Mononuclear cell (primary cell): Measurements from ENCODE around the gene KIAA1755. TPM values are rescaled to one million over a fixed set of nuclear protein-coding genes. Genes with fewer than 3 reads are reported as not detected.

ENCODE experiments used
- H3K27me3 ChIP-seq: 2 replicates; pipeline ENCODE4 v1.6.0; 2011; ENCODE audit warnings: low read length, control low read depth; ENCODE audit not compliant: insufficient read depth
- H3K4me1 ChIP-seq: 2 replicates; pipeline ENCODE4 v1.5.1; 2011; ENCODE audit warnings: mild to moderate bottlenecking, low read length, control low read depth; ENCODE audit not compliant: insufficient read depth
- H3K4me3 ChIP-seq: 2 replicates; pipeline ENCODE4 v1.5.1; 2011; ENCODE audit warnings: mild to moderate bottlenecking, low read length, moderate library complexity
- H3K9me3 ChIP-seq: 2 replicates; pipeline ENCODE4 v1.5.1; 2011; ENCODE audit warnings: low read depth, mild to moderate bottlenecking, control low read depth, low read length
- total RNA-seq: library from RNA; depleted of rRNA; stranded (reverse); fragments of >200 nt; gene quantifications from one replicate; pipeline ENCODE4 v1.2.3, GENCODE V29; 2012

KIAA1755 gene
- total RNA-seq, 1 donor = 0.10 TPM

DNA sequence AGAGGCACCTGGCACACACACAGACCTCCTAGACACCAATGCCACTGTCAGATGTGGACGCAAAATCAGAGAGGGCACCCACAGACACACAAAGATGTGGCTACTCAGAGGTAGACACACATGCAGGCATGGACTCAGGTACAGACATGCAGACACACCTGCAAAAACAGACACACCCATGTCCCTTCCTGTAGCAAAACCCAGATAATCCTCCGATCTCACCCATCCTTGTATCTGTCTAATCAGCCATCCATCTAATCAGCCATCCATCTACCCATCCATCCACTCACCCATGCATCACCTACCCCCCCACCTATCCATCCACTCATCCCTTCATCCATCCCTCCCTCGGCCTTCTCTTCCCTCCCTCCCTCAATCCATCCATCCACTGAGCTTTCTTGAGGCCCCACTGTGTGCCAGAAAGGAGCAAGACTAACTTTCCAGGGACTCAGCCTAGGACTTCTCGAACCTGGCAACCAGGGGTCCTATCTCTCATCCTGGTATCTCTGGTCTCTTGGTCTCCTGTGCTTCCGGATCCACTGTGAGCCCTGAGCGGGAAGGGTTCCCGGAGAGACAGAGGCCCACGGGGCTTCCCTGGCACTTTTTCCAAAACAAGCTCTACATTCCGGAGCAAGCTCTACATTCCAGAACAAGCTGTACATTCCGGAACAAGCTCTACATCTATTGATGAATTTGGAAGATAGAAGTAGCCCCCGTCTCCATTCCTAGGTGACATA, 94.4 kb downstream of the KIAA1755 start:
- Histone ChIP-seq H3K4me1 (peaks cover 54% of the 10 kb centered on the region), H3K4me3 (no peak overlapping the region), H3K27me3 (no peaks in the 10 kb centered on the region), H3K9me3 (no peaks in the 10 kb centered on the region)

DNA sequence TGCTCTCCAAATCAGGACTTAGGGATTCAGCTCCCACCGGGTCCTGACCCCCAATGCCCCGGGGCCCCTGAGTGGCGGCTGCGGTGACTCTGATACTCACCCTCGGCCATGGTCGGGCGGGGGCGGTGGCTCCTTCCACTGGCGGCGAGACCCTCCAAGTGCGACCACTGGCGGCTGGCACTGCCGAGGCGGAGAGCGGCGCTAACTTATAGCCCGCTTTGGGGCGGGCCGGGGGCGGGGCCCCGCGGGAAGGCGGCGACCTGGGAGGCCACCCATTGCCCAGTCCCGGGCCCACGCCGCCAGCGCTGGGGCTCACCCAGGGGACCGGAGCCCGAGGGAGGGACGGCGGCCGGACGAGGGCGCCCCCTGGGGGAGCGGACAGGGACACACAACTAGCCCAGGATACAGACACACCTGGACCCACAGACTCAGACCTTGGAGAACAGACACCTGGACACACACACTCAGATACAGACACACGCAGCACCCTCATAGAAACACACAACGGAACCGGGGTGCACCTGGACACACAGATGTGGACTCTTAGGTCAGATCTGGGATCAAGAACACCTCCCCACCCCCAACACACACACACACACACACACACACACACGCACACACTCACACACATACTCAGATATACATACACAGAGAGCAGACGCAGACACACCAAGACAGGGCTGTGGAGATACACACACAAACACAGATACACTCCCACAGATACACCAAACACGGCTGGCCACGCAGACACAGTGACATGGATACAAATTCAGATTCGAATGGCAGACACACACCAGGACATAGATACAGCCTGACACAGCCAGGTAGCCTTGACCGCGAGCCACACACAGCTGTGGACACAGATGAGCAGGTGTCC, 95.2 kb downstream of the KIAA1755 start, which contains the start of gene TGM2:
Gene TGM2 (minus strand): TSS at position 182 of the 877 bp plus-strand sequence. CDS start 72 bp downstream, at position 110.
- peaks cover 47% of the 10 kb centered on the region for H3K4me1 ChIP-seq
- H3K9me3 ChIP-seq = no peaks in the 10 kb centered on the region
- H3K4me3 ChIP-seq = no peak within 1 kb of the TSS
- no peaks in the 10 kb centered on the region for H3K27me3 ChIP-seq

DNA sequence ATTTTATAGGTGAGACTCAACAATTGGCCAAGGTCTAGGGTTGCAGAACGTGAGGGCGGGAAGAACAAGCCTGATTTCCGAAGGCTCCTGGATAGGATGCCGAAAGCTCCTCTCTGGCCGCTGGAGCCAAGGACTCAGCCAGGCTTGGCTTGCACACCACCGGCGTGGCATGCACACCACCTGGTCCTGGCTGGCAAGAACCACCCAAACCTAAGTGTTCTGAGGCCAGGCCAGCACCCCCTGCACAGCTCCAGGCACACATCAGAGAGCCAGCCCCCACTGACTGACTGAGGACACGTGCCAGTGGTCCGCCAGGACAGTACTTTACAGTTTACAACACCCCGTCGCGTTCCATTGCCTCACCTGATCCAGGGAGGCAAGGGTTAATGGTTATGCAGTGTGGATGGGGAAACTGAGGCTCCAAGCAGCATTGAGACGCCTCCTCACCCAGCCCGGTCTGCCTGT, 95.9 kb downstream of the KIAA1755 start:
- peaks cover 40% of the 10 kb centered on the region for H3K4me1 ChIP-seq
- no peak overlapping the region for H3K4me3 ChIP-seq
- H3K9me3 ChIP-seq = no peaks in the 10 kb centered on the region
- H3K27me3 ChIP-seq = no peaks in the 10 kb centered on the region

DNA sequence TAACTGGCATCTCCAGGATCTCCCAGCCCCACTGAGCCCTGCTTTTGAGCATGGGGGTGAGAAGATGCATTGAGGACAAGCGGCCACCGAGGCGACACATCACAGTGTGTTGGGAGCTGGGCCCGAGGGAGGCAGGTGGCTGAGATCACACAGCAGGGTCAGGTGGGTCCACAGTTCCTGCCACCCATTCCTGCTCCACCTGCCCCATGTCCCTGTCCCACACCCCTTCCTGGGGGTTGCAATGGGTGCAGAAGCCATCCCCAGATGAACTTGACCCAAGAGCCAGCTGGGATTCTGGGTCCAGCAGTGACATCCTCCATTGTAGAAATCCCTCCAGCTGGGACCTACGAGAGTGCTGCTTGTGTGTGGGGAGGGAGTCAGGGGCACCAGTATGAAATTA, 96.5 kb downstream of the KIAA1755 start:
- Histone ChIP-seq H3K4me3 (no peak overlapping the region), H3K27me3 (no peaks in the 10 kb centered on the region), H3K9me3 (no peaks in the 10 kb centered on the region), H3K4me1 (peaks cover 35% of the 10 kb centered on the region)

DNA sequence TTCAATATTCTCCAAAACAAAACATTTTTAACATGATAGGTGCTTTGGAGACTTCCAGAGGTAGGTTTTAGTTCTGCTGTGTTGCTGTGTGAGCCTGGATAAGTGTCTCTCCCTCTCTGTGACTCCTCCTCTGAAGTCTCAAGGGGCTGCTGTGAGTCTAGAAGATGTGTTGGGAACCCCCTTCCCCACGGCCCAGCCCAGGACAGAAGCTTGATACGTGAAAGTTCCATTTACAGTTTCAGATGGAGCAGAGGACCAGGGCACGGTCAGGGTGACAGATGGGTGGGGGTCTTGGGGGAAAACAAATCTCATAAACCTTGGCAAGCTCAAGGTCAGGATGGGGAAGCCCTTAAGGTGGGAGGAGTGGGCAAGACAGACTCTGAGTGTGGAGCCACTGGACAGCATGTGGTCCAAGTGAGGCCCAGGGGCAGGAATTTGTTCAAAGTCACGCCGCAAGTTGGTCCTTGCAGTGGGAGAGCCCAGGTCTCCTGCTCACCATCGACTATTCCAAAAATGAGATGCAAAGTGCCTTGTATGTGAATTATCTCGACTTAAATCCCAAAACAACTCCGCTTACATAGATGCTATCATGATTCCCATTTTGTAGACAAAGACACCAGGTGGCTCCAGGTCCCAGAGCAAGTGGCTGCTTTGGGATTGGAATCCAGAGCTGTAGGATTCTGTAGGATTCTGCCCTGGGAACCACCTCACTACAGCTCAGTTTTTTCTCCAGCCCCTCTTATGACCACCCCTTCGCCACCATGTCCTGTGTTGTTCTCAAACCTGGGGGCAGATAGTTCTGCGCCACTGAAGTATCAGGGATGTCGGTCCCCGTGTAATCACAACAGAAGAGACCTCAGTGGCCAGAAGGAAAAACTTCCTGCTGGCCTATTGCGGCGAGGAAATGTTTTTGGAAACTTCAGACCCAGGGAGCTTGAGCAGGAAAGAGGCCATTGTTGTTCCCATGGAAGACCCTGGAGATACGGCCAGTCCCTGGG, 97.4 kb downstream of the KIAA1755 start:
- H3K27me3 ChIP-seq = no peaks in the 10 kb centered on the region
- peaks cover 26% of the 10 kb centered on the region for H3K4me1 ChIP-seq
- no peak overlapping the region for H3K4me3 ChIP-seq
- H3K9me3 ChIP-seq = no peaks in the 10 kb centered on the region

DNA sequence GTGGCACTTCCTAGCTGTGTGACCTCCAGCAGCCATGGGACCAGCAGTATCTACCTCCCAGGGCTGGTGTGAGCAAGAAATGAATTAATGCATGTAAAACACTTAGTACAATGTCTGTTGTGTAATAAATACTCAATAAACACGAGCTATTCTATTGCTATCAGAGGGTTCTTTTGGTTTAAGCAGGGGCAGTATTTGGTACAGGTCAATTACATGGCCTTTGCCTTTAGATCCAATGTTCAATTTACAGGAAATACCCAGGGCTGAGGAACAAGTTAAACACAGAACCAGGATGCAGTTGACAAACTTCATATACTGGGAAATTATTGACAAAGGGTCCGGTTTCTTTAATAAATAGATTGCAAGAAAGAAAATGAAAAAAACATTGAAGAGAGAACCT, 98.4 kb downstream of the KIAA1755 start:
- H3K4me1 ChIP-seq = peaks cover 15% of the 10 kb centered on the region
- H3K27me3 ChIP-seq = no peaks in the 10 kb centered on the region
- no peaks in the 10 kb centered on the region for H3K9me3 ChIP-seq
- H3K4me3 ChIP-seq = no peak overlapping the region

DNA sequence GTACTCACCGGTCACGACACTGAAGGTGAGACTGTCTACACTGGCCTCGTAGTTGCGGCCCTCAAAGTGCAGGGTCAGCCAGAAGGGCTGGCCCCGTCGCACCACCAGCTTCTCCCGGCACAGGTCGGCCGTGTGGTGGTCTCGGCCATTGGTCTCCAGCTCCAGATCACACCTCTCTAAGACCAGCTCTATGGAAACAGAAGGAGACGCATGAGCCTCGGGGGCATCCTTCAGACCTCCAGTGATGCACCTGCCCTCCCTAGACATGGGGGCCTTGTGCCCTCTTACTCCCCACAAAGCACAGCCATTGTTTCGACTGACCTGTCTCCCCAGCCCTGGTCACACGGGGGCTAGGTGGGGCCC, 99.1 kb downstream of the KIAA1755 start:
- H3K4me1 ChIP-seq = peaks cover 10% of the 10 kb centered on the region
- H3K27me3 ChIP-seq = no peaks in the 10 kb centered on the region
- H3K4me3 ChIP-seq = no peak overlapping the region
- H3K9me3 ChIP-seq = no peaks in the 10 kb centered on the region

Other genes starting within 250 kb of the KIAA1755 start
- gene TTI1, start 227.3 kb downstream of the KIAA1755 start, total RNA-seq = 14.3 TPM
- gene RPRD1B, start 227.0 kb downstream of the KIAA1755 start, total RNA-seq = 69.2 TPM
- gene TGM2, start 95.5 kb downstream of the KIAA1755 start, total RNA-seq = 0.73 TPM
- gene BPI, start 43.4 kb upstream of the KIAA1755 start, total RNA-seq = 5.5 TPM
- not detected for gene LBP, start 85.7 kb upstream of the KIAA1755 start, total RNA-seq
- 18.6 TPM for gene SNHG17, start 174.6 kb upstream of the KIAA1755 start, total RNA-seq
- gene RALGAPB, start 212.1 kb upstream of the KIAA1755 start, total RNA-seq = 40.6 TPM